ENCODE data around the gene NSG1. TPM values are rescaled to one million over a fixed set of nuclear protein-coding genes. Genes with fewer than 3 reads are reported as not detected.

NSG1 gene
- total and polyA plus RNA-seq, 2 of the 13 experiments (the other 11 are each of a cell fraction or from before 2014, with no cell fraction given) = not detected

DNA sequence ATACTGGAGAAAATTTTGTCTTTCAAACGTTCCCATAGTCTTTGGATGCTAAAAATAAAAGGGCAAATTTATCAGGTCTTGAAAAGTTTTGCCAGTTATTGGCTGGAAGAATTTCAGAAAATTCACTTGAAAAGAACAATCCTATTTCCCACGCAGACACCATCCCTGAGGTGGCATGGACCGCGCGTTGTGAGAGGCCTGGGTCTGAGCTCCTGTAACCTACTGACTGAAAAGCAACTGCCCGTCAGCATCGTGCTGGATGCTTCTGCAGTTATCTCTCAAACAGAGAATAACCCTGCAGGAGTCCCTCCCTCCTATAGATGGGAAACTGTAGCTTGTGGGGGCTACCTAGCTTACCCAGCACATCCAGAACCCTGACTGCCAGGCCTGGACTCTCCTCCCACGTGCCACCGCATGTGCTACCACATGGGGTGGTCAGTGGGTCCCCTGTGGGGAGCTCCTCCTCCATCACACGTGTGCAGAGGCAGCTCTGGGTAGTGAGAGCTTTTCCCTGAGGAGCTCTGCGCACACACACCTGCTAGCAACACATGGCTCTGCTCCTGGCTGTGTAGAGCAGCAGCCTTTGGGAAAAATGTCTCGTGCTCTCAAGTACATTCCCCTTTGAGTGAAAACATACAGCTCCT, 36.1 kb downstream of the NSG1 start:
- intact Hi-C loops (cut with micrococcal nuclease; ENCODE audit: unreplicated experiment) = no loop called here
- TF ChIP-seq ZNF235 (CRISPR knock-in tag; IDR thresholded peaks at IDR 0.05; ENCODE audit: borderline replicate concordance) = no peak
- TF ChIP-seq, protein P1, sequence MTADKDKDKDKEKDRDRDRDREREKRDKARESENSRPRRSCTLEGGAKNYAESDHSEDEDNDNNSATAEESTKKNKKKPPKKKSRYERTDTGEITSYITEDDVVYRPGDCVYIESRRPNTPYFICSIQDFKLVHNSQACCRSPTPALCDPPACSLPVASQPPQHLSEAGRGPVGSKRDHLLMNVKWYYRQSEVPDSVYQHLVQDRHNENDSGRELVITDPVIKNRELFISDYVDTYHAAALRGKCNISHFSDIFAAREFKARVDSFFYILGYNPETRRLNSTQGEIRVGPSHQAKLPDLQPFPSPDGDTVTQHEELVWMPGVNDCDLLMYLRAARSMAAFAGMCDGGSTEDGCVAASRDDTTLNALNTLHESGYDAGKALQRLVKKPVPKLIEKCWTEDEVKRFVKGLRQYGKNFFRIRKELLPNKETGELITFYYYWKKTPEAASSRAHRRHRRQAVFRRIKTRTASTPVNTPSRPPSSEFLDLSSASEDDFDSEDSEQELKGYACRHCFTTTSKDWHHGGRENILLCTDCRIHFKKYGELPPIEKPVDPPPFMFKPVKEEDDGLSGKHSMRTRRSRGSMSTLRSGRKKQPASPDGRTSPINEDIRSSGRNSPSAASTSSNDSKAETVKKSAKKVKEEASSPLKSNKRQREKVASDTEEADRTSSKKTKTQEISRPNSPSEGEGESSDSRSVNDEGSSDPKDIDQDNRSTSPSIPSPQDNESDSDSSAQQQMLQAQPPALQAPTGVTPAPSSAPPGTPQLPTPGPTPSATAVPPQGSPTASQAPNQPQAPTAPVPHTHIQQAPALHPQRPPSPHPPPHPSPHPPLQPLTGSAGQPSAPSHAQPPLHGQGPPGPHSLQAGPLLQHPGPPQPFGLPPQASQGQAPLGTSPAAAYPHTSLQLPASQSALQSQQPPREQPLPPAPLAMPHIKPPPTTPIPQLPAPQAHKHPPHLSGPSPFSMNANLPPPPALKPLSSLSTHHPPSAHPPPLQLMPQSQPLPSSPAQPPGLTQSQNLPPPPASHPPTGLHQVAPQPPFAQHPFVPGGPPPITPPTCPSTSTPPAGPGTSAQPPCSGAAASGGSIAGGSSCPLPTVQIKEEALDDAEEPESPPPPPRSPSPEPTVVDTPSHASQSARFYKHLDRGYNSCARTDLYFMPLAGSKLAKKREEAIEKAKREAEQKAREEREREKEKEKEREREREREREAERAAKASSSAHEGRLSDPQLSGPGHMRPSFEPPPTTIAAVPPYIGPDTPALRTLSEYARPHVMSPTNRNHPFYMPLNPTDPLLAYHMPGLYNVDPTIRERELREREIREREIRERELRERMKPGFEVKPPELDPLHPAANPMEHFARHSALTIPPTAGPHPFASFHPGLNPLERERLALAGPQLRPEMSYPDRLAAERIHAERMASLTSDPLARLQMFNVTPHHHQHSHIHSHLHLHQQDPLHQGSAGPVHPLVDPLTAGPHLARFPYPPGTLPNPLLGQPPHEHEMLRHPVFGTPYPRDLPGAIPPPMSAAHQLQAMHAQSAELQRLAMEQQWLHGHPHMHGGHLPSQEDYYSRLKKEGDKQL (CRISPR knock-in tag; IDR thresholded peaks at IDR 0.05; ENCODE audit: low read depth) = no peak
- TF ChIP-seq ZNF224 (CRISPR knock-in tag; IDR thresholded peaks at IDR 0.05) = no peak
- TF ChIP-seq ATF7 (IDR thresholded peaks at IDR 0.05) = no peak
- TF ChIP-seq ATF7 (CRISPR knock-in tag; IDR thresholded peaks at IDR 0.05) = no peak
- TF ChIP-seq, protein P2, sequence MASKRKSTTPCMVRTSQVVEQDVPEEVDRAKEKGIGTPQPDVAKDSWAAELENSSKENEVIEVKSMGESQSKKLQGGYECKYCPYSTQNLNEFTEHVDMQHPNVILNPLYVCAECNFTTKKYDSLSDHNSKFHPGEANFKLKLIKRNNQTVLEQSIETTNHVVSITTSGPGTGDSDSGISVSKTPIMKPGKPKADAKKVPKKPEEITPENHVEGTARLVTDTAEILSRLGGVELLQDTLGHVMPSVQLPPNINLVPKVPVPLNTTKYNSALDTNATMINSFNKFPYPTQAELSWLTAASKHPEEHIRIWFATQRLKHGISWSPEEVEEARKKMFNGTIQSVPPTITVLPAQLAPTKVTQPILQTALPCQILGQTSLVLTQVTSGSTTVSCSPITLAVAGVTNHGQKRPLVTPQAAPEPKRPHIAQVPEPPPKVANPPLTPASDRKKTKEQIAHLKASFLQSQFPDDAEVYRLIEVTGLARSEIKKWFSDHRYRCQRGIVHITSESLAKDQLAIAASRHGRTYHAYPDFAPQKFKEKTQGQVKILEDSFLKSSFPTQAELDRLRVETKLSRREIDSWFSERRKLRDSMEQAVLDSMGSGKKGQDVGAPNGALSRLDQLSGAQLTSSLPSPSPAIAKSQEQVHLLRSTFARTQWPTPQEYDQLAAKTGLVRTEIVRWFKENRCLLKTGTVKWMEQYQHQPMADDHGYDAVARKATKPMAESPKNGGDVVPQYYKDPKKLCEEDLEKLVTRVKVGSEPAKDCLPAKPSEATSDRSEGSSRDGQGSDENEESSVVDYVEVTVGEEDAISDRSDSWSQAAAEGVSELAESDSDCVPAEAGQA (IDR thresholded peaks at IDR 0.05; ENCODE audit: low read depth) = no peak
- TF ChIP-seq, protein P2 (CRISPR knock-in tag; IDR thresholded peaks at IDR 0.05; ENCODE audit: borderline replicate concordance) = no peak
- no peak for TF ChIP-seq NR2F6 (IDR thresholded peaks at IDR 0.05)
- no peak for TF ChIP-seq NR2F6 (CRISPR knock-in tag; IDR thresholded peaks at IDR 0.05)
- TF ChIP-seq NR2C2 (CRISPR knock-in tag; IDR thresholded peaks at IDR 0.05; ENCODE audit: borderline replicate concordance) = no peak
- TF ChIP-seq PCBP2 (optimal IDR thresholded peaks at IDR 0.05; ENCODE audit: low read depth, low read length, poor library complexity, severe bottlenecking) = no peak
- no peak for TF ChIP-seq ZNF550 (CRISPR knock-in tag; IDR thresholded peaks at IDR 0.05; ENCODE audit: borderline replicate concordance)
- no peak for TF ChIP-seq ADNP (CRISPR knock-in tag; IDR thresholded peaks at IDR 0.05)

More for the DNA sequence above, 36.1 kb downstream of the NSG1 start:
- no peak overlapping the region for H2AFZ ChIP-seq (ENCODE audit: low read length)
- no peaks in the 10 kb centered on the region for H3K4me1 ChIP-seq (ENCODE audit: insufficient read depth, low read length)
- H3K9ac ChIP-seq (ENCODE audit: insufficient read depth, low read depth, low read length) = no peak overlapping the region
- DNase-seq (ENCODE audit: low spot score) = no peak
- POLR2A ChIA-PET = no interaction called here
- no peaks in the 10 kb centered on the region for H3K9me3 ChIP-seq (ENCODE audit: low read length)
- H3K27ac ChIP-seq (ENCODE audit: extremely low read length, insufficient read depth, low read length) = no peak overlapping the region
- WGBS (ENCODE audit: low lambda C conversion rate) = 95% methylated on average over 8 of the region's 12 CpGs
- no peaks in the 10 kb centered on the region for H3K79me2 ChIP-seq (ENCODE audit: insufficient read depth, low read length)
- FAIRE-seq = no peak
- no peak overlapping the region for H3K4me2 ChIP-seq (ENCODE audit: low read depth, low read length)
- no peaks in the 10 kb centered on the region for H4K20me1 ChIP-seq (ENCODE audit: insufficient read depth, low read length)
- in situ Hi-C loops (cut with HindIII; ENCODE audit: extremely low pct_ligation_motif_present, low pct_unique_long_range_greater_than_20kb) = no loop called here
- BruUV-seq (replicated peaks) = no TSS peak
- peaks cover 25 to 58% of the 10 kb centered on the region in 2 experiments; a peak in 4 of 5 replicates for H3K36me3 ChIP-seq (replicated peaks in 1 of 2; ENCODE audit: control insufficient read depth in 1 of 2, insufficient read depth in 2 of 2, low read length in 2 of 2)
- CTCF ChIA-PET (ENCODE audit: low intra/inter-chr PET ratio, low total read pairs) = no interaction called here
- no peaks in the 10 kb centered on the region for H3K27me3 ChIP-seq (ENCODE audit: control insufficient read depth in 1 of 2, insufficient read depth in 2 of 2, low read length in 2 of 2)
- H3K4me3 ChIP-seq (replicated peaks in 1 of 3; ENCODE audit: insufficient read depth in 1 of 3, low read depth in 2 of 3, low read length in 3 of 3) = no peak overlapping the region
- no peak for ATAC-seq

Measured in HepG2 (cell line).